IMR-90 (cell line): ENCODE measurements around the gene SLC25A3. TPM values are rescaled to one million over a fixed set of nuclear protein-coding genes. Genes with fewer than 3 reads are reported as not detected.

ENCODE experiments used
- ATAC-seq: fragments of 200-7000 bp; cut with Tn5 transposase; 2 replicates; pipeline ENCODE4 v1.9.1; 2020; ENCODE audit warnings: low read depth, mild to moderate bottlenecking, moderate library complexity
- BruUV-seq: library from RNA; stranded (reverse); fragments of 400-500 nt; replicated peaks from 2 replicates; lab custom pipeline; 2021; lab: Mats Ljungman, UMichigan
- CTCF ChIA-PET: fragments of 300-600 bp; formaldehyde crosslinking; extraction: SDS; loops from one replicate; lab custom pipeline; 2021; ENCODE audit warnings: antibody characterized with exemption; lab: Yijun Ruan, JAX
- POLR2A ChIA-PET: fragments of 300-600 bp; sonication (Branson Sonifier 250); formaldehyde crosslinking; loops from one replicate; lab custom pipeline; 2022; ENCODE audit warnings: antibody characterized with exemption; ENCODE audit not compliant: unreplicated experiment; lab: Charles Lee
- DNase-seq: peaks from one replicate; pipeline ENCODE4 v3.0.0; 2013
- H2AFZ ChIP-seq: replicated peaks from 2 replicates; pipeline ENCODE3; 2013; ENCODE audit warnings: low read length, mild to moderate bottlenecking; ENCODE audit not compliant: poor library complexity
- H2AK5ac ChIP-seq: 2 replicates; pipeline ENCODE4 v1.6.1; 2013; ENCODE audit warnings: low read depth, low read length, inconsistent platforms
- H2AK9ac ChIP-seq: replicated peaks from 2 replicates; pipeline ENCODE3; 2013; ENCODE audit warnings: mild to moderate bottlenecking, low read depth, low read length, moderate library complexity; ENCODE audit not compliant: poor library complexity
- H2BK120ac ChIP-seq: 2 replicates; pipeline ENCODE4 v1.6.1; 2013; ENCODE audit warnings: low read depth, low read length, inconsistent platforms
- H2BK15ac ChIP-seq: 3 replicates; pipeline ENCODE4 v1.6.1; 2013; ENCODE audit warnings: low read depth, low read length, inconsistent platforms
- H2BK20ac ChIP-seq: 2 replicates; pipeline ENCODE4 v1.6.1; 2013; ENCODE audit warnings: low read depth, mild to moderate bottlenecking, inconsistent platforms, low read length, moderate library complexity
- H2BK5ac ChIP-seq: 2 replicates; pipeline ENCODE4 v1.6.1; 2013; ENCODE audit warnings: mild to moderate bottlenecking, low read depth, low read length, inconsistent platforms; ENCODE audit not compliant: poor library complexity, severe bottlenecking
- H3K14ac ChIP-seq: replicated peaks from 2 replicates; pipeline ENCODE4 v1.6.1; 2013; ENCODE audit warnings: low read depth, low read length, inconsistent platforms
- H3K18ac ChIP-seq: 2 replicates; pipeline ENCODE4 v1.6.1; 2013; ENCODE audit warnings: low read depth, low read length, control low read depth
- H3K23ac ChIP-seq: 2 replicates; pipeline ENCODE4 v1.6.1; 2013; ENCODE audit warnings: low read depth, low read length, inconsistent platforms
- H3K27ac ChIP-seq: 2 replicates; pipeline ENCODE4 v1.5.1; 2013; ENCODE audit warnings: mild to moderate bottlenecking, control low read depth, low read length; ENCODE audit not compliant: insufficient read depth
- H3K27me3 ChIP-seq: 2 replicates; pipeline ENCODE4 v1.6.1; 2013; ENCODE audit warnings: low read length; ENCODE audit not compliant: control insufficient read depth, insufficient read depth
- H3K36me3 ChIP-seq: 2 replicates; pipeline ENCODE4 v1.6.1; 2013; ENCODE audit warnings: low read length, mixed read lengths; ENCODE audit not compliant: control insufficient read depth, insufficient read depth
- H3K4ac ChIP-seq: 2 replicates; pipeline ENCODE4 v1.6.1; 2013; ENCODE audit warnings: low read depth, low read length, inconsistent platforms
- H3K4me1 ChIP-seq: 2 replicates; pipeline ENCODE4 v1.6.1; 2013; ENCODE audit warnings: low read length, mixed read lengths; ENCODE audit not compliant: control insufficient read depth, insufficient read depth
- H3K4me2 ChIP-seq: 2 replicates; pipeline ENCODE4 v1.6.1; 2013; ENCODE audit warnings: low read depth, mild to moderate bottlenecking, control low read depth, low read length, moderate library complexity
- H3K4me3 ChIP-seq: 2 replicates; pipeline ENCODE4 v1.5.1; 2013; ENCODE audit warnings: low read depth, mild to moderate bottlenecking, control low read depth, low read length, moderate library complexity; ENCODE audit not compliant: insufficient read depth
- H3K56ac ChIP-seq: 2 replicates; pipeline ENCODE4 v1.6.1; 2013; ENCODE audit warnings: low read length, inconsistent platforms; ENCODE audit not compliant: insufficient read depth; ENCODE audit errors: extremely low read depth
- H3K79me1 ChIP-seq, 2 experiments: 2 replicates each; pipeline ENCODE4 v1.6.1; 2013; ENCODE audit warnings: low read length in 2 of 2, inconsistent platforms in 1 of 2, low read depth in 1 of 2
- H3K9ac ChIP-seq: 2 replicates; pipeline ENCODE4 v1.6.1; 2013; ENCODE audit warnings: low read depth, low read length, control low read depth
- H3K9me1 ChIP-seq: 2 replicates; pipeline ENCODE4 v1.6.1; 2013; ENCODE audit warnings: low read length, inconsistent platforms; ENCODE audit not compliant: insufficient read depth
- H3K9me3 ChIP-seq: 2 replicates; pipeline ENCODE4 v1.6.1; 2013; ENCODE audit warnings: low read length; ENCODE audit not compliant: control insufficient read depth, insufficient read depth
- H4K20me1 ChIP-seq: 2 replicates; pipeline ENCODE4 v1.6.1; 2013; ENCODE audit warnings: low read length, inconsistent platforms; ENCODE audit not compliant: insufficient read depth
- H4K5ac ChIP-seq: 2 replicates; pipeline ENCODE4 v1.6.1; 2013; ENCODE audit warnings: mild to moderate bottlenecking, low read depth, low read length, control low read depth
- H4K8ac ChIP-seq, 2 experiments: 2 replicates each; pipeline ENCODE4 v1.6.1; 2013; ENCODE audit warnings: low read depth in 2 of 2, low read length in 2 of 2, control low read depth in 1 of 2, inconsistent platforms in 1 of 2
- H4K91ac ChIP-seq: 2 replicates; pipeline ENCODE4 v1.6.1; 2013; ENCODE audit warnings: low read depth, low read length, inconsistent platforms; ENCODE audit not compliant: insufficient read depth
- CTCF ChIP-seq: conservative IDR thresholded peaks from 2 replicates; pipeline ENCODE4 v1.5.1; 2012; ENCODE audit warnings: mild to moderate bottlenecking, low read depth, low read length, improper control_type of control experiment
- RAD21 ChIP-seq: IDR thresholded peaks from 2 replicates; pipeline ENCODE4 v1.6.1; 2012; ENCODE audit warnings: low read length, improper control_type of control experiment
- WGBS, 2 experiments: methylation state at CpG; one replicate each; pipeline versions ENCODE4 v1.1.5 to v1.1.7; 2013; ENCODE audit warnings: missing lambda C conversion rate in 2 of 2; ENCODE audit not compliant: insufficient read length in 1 of 2; ENCODE audit errors: extremely low coverage in 2 of 2; 5-methylcytosine and 5-hydroxymethylcytosine counted together
- dilution Hi-C: fragments of 300-500 bp; cut with HindIII; formaldehyde crosslinking; loops from one replicate; pipeline ENCODE4 v1.14.3; 2018; ENCODE audit warnings: low sequenced_read_pairs; ENCODE audit not compliant: unreplicated experiment
- in situ Hi-C: fragments of 300-500 bp; cut with MboI; formaldehyde crosslinking; loops from 3 replicates; pipeline ENCODE4 v1.14.3; 2019; ENCODE audit warnings: low sequenced_read_pairs, inconsistent platforms, mixed read lengths
- intact Hi-C: fragments of 100-400 bp; cut with micrococcal nuclease; formaldehyde crosslinking; loops from 2 replicates; pipeline ENCODE4 v1.10.0; 2022
- polyA plus RNA-seq, 3 experiments: library from polyadenylated mRNA; depleted of rRNA; stranded (reverse); fragments of >200 nt; gene quantifications; 2 replicates each; pipeline ENCODE4 v1.2.3, GENCODE V29; 2012; ENCODE audit warnings: low replicate concordance in 1 of 3
- total RNA-seq: library from RNA; depleted of rRNA; stranded (reverse); fragments of >200 nt; gene quantifications from 2 replicates; pipeline ENCODE4 v1.2.3, GENCODE V29; 2012
- TF ChIP-seq, protein P1 (sequence below): fragments of 150-350 bp; IDR thresholded peaks from 2 replicates; pipeline ENCODE4 v1.6.1; 2017; ENCODE audit warnings: mild to moderate bottlenecking, antibody characterized with exemption, low read length, low read depth

The SLC25A3 gene
- total and polyA plus RNA-seq, 2 of the 4 experiments (the other 2 are of a cell fraction), result 657 to 861 TPM

DNA sequence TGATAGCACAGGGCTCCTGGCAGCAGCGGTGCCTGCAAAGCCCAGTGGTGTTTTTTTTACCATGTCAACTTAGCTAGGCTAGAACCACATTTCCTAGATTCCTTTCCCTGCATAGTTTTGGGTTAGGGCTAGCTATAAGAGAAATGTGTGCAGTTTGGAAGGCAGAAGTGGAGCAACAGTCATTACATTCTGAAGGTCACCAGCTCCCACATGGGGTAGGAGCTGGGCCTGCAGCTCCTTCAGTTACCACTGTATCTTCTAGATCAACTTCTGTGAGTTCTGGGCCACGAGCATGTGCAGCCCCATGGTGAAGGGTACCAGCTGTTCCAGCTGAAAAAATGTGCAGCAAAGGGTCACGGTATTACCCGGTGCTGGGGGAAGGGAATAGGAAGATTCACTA is 2.3 kb upstream of the SLC25A3 start:
- H3K27ac ChIP-seq, result no peak overlapping the region
- no peak overlapping the region for H4K5ac ChIP-seq
- no peak overlapping the region for H3K56ac ChIP-seq
- no peak overlapping the region for H2AK5ac ChIP-seq
- WGBS, 2 experiments, result no CpG with 5 or more reads among the region's 4 CpGs
- H3K36me3 ChIP-seq, result peaks cover 6% of the 10 kb centered on the region
- intact Hi-C loops (loop anchor here (1.0 to 5.0 kb wide), 4 partner anchors 59 to 166 kb away; partner anchors contain the start of gene TMPO), dilution Hi-C loops (no loop called here), in situ Hi-C loops (no loop called here)
- ATAC-seq (peak; percentile 4; the same call in 1 of the 2 replicates), DNase-seq (peak; percentile 32)
- H3K14ac ChIP-seq, result no peak overlapping the region
- peaks cover 24% of the 10 kb centered on the region for H4K20me1 ChIP-seq
- H3K27me3 ChIP-seq, result no peaks in the 10 kb centered on the region
- H3K79me1 ChIP-seq, result peaks cover 0 to 11% of the 10 kb centered on the region in 2 experiments; a peak in 2 of 4 replicates
- H2AFZ ChIP-seq, result peak overlapping the region; percentile 53
- no peak overlapping the region for H2BK5ac ChIP-seq
- H4K8ac ChIP-seq, result 0 out of 4 replicates have a peak overlapping the region, but pooled peaks of 1 of the 2 experiments have one; percentile 18
- H2BK20ac ChIP-seq, result no peak overlapping the region
- ChIA-PET CTCF (interaction anchor here (1.2 kb wide), 1 partner anchor 24 kb away, joined by 5 read pairs; no protein-coding TSS in a partner anchor), POLR2A (no interaction called here)
- H3K4me2 ChIP-seq, result no peak overlapping the region
- no peaks in the 10 kb centered on the region for H3K9me3 ChIP-seq
- H4K91ac ChIP-seq, result no peak overlapping the region
- H3K9me1 ChIP-seq, result peaks cover 8% of the 10 kb centered on the region; the same call in 1 of the 2 replicates
- BruUV-seq, result no TSS peak
- no peak overlapping the region for H2BK120ac ChIP-seq
- no peak overlapping the region for H2AK9ac ChIP-seq
- no peak overlapping the region for H3K18ac ChIP-seq
- H2BK15ac ChIP-seq, result no peak overlapping the region
- H3K23ac ChIP-seq, result no peak overlapping the region
- H3K9ac ChIP-seq, result no peak overlapping the region
- H3K4me3 ChIP-seq, result no peak overlapping the region
- no peak overlapping the region for H3K4ac ChIP-seq
- H3K4me1 ChIP-seq, result peaks cover 2% of the 10 kb centered on the region; the same call in 1 of the 2 replicates
- TF ChIP-seq, protein P1, sequence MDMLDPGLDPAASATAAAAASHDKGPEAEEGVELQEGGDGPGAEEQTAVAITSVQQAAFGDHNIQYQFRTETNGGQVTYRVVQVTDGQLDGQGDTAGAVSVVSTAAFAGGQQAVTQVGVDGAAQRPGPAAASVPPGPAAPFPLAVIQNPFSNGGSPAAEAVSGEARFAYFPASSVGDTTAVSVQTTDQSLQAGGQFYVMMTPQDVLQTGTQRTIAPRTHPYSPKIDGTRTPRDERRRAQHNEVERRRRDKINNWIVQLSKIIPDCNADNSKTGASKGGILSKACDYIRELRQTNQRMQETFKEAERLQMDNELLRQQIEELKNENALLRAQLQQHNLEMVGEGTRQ, result no peak
- TF ChIP-seq RAD21, result 0 out of 2 replicates have a peak, but pooled peaks have one; percentile 17
- peak; percentile 33; the same call in 1 of the 2 replicates for TF ChIP-seq CTCF
